Measurements from ENCODE around the gene CLCN5. TPM values are rescaled to one million over a fixed set of nuclear protein-coding genes. Genes with fewer than 3 reads are reported as not detected.

Gene CLCN5
- total and polyA plus RNA-seq, 2 of the 13 experiments (the other 11 are each of a cell fraction or from before 2014, with no cell fraction given), result 7.8 to 27.3 TPM

- no peak for TF ChIP-seq ZNF781 (CRISPR knock-in tag; IDR thresholded peaks at IDR 0.05; ENCODE audit: borderline replicate concordance, not compliant biosample characterization)
- no peak for TF ChIP-seq JUND (CRISPR knock-in tag; IDR thresholded peaks at IDR 0.05)
- TF ChIP-seq ZNF772 (CRISPR knock-in tag; IDR thresholded peaks at IDR 0.05), result 0 out of 2 replicates have a peak, but pooled peaks have one; percentile 24
- TF ChIP-seq ZNF687 (CRISPR knock-in tag; IDR thresholded peaks at IDR 0.05), result peak; percentile 33; the same call in 1 of the 2 replicates
- TF ChIP-seq TFE3 (CRISPR knock-in tag; IDR thresholded peaks at IDR 0.05), result no peak
- TF ChIP-seq ZNF564 (CRISPR knock-in tag; IDR thresholded peaks at IDR 0.05), result 0 out of 2 replicates have a peak, but pooled peaks have one; percentile 36
These were observed 44.1 kb upstream of the CLCN5 start (continued) for GRCh38 chrX:49878128-49878833.
